KBM-7 (cell line): ENCODE data around the gene PIF1.
"Not testable (repeated sequence)": the region's sequence is repeated elsewhere in the genome, so short reads cannot be mapped to it uniquely, and the experiment has no call there.

Experiments used
- DNase-seq: peaks from one replicate; pipeline ENCODE4 v3.0.0-alpha.2; 2015
- in situ Hi-C: fragments of 300-500 bp; cut with MboI; formaldehyde crosslinking; loops from 2 replicates; pipeline ENCODE4 v1.14.3; 2020; ENCODE audit warnings: low sequenced_read_pairs, low pct_unique_long_range_greater_than_20kb, mixed read lengths

The PIF1 gene

DNA sequence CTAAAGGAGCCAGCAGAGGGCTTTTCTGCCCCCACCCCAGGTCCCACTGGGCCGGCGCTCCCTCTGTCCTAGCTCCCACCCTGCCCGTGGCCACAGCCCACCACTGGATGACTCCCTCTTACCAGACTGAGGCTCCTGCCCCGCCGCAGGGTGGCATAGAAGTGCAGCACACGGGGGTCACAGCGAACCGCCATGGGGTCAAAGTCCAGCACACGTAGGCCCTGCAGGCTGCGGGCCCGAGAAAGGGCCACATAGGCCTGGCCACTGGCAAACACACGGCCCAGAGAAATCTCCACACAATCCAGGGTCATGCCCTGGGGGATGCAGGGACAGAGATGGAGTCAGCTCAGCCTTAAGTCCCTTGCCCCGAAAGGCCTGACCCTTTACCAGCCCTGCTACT is 9.0 kb downstream of the PIF1 start:
- in situ Hi-C loops, result no loop called here
- DNase-seq, result no peak

DNA sequence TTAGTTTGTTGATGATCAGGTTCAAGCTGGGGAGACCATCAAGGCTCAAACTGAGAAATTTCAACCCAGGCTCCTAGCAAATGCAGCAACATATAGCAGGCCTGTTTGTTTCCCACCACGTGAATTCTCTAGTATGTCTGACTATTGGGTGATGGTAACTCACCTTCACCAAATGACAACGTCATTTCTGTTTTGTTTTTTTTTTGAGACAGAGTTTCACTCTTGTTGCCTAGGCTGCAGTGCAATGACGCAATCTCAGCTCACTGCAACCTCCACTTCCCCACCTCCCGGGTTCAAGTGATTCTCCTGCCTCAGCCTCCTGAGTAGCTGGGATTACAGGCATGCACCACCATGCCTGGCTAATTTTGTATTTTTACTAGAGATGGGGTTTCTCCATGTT is 10.5 kb downstream of the PIF1 start:
- in situ Hi-C loops, result not testable (repeated sequence)
- DNase-seq, result peak; percentile 24

DNA sequence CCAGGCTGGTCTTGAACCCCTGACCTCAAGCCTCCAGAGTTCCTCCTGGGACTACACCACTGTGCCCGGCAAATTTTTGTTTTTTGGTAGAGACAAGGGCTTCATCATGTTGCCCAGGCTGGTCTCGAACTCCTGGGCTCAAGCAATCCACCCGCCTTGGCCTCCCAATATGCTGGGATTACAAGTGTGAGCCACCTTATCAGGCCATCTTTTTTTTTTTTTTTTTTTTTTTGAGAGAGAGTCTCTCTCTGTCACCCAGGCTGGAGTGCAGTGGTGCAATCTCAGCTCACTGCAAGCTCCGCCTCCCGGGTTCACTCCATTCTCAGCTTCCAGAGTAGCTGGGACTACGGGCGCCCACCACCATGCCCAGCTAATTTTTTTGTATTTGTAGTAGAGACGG is 11.2 kb downstream of the PIF1 start:
- in situ Hi-C loops, DNase-seq: not testable (repeated sequence)

DNA sequence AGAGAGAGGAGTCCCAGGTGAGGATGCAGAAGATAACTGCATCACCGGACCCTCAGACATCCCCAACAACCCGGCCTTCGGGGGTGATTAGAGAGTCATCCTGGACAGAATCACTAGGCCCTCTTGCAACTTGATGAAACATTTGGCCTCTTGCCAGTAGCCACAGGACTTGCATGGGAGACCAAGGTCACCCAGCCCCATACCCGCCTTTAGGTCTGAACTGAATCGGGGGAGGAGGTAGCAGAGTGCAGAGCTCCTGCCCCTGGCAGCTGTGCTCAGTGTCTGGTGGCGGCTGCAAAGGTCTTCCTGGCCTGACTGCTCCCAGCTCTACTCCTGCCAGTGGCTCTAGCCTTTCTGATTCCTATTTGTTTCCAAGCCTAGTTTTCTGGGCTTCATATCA is 12.4 kb downstream of the PIF1 start:
- in situ Hi-C loops, result no loop called here
- DNase-seq, result peak; percentile 53

DNA sequence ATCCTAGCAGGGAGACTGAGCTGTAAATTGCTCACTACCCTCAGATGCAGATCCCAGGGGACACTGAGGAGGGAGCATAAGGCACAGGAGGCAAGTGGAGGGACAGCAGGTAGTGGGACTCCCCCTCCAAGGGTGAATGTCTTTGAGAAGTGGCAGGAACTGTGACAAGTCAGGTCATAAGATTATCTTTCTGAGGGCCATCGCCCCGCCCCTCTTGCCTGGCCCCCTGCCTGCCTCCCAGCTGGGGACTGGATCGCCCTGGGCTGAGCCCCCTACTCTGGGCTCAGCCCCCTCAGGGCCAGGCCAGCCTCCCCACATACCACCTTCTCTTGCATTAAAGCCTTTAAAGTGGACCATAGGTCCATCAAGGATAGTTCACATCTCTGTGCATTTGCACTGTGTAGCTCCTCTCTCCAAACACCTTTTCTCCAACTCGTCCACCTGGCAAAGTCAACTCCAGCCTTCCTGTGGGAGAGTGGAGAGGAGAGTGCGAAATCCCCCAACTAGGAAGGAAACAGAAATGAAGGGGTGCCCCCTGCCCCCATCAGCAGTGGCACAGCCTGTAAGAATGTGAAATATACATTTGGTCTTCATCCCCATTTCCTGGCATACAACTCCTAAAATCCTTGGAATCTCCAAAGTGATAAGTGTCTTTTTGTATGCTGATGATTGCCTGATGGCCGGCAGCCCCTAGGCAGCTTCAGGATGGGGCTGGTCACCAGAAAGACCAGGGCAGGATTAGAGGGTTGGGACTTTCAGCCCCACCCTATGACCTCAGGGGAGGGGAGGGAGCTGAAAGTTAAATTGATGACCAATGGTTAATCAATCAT is 14.7 kb downstream of the PIF1 start:
- in situ Hi-C loops, result no loop called here
- no peak for DNase-seq

DNA sequence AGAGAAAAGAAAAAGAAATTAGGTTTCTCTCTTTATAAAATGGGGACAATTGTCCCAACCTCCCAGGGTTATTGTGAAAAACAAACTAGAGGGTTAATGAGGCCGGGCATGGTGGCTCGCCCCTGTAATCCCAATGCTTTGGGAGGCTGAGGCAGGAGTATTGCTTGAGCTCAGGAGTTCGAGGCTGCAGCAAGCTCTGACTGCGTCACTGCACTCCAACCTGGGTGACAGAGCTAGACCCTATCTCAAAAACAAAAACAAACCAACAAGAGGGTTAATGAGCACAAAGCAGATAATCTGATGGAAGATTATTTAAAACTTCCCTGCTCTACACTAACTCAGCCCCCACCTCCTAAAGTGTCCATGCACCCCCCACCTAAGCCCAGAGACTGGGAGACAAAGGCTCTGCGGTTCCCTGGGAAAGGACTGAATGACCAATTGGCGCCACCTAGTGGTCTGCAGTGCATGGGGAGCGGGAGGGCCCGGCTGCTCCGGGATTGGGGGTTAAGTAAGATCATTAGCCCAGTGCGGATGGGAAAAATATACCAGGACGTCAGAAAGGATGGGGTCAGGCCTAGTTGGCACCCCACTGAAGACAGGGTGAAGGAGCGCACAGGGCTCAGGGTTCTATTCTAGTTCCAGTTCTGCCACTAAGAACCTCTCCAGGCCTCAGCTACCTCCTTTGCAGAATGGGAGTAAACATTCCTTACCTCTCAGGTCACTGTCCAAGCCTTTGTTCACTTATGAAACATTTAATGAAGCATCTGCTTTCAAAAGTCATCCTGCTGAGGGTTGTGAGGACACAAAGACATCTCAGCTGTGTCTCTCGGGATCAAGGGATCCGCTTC is 15.6 kb downstream of the PIF1 start:
- peak; percentile 90 for DNase-seq
- in situ Hi-C loops, result loop anchor here (10.0 kb wide), 1 partner anchor 65 kb away; no protein-coding TSS in a partner anchor

DNA sequence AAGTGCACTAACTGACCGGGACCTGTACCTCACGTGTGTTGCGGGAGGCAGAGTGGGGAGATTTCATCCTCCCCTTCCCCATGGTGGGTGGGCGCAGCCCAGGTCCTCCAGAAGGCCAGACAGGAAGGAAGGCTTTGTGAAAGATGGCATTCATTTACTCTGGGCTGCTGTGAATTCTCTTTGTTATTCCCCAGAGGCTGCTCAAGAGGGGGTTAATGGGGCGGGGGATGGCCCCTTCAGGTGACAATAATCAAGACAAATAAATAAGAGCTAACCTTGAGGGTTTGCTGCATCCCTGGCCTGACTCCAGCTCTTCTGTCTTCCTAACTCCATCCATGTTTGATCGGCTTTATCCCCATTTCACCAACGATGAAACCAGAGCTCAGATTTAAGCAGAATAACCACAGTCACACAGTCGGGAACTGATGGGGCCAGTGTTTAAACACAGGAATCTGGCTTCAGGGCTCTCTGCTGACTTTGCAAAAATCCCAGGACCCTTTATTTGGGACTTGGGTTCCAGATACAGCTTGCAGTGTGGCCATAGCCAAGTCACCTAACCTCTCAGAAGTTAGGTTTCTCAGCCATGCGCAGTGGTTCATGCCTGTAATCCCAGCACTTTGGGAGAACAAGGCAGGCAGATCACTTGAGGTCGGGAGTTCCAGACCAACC is 16.5 kb downstream of the PIF1 start:
- in situ Hi-C loops, result loop anchor here (10.0 kb wide), 1 partner anchor 64 kb away; no protein-coding TSS in a partner anchor
- no peak for DNase-seq

DNA sequence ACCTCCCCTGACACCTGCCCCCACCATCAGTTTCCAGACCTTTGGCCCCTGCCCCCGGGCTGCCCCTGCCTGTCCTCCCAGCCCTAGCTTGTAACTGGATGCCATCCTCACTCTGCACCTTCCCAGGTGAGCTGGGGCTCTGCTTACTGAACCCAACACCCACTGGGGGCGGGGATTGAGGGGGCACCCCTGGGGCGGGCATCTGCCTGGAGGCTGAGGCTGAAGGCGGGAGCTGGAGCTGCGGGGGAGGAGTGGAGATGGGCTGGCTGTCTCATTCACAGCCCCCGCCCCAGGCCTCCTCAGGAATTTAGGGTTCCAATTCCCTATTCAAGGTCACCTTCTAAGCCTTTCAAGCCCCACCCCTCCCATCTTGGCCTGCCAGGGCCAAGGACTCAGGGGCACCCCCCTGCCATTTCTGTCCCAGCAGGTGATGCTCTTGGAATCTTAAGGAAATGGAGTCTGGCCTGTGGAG is 17.7 kb downstream of the PIF1 start:
- DNase-seq, result no peak
- in situ Hi-C loops, result loop anchor here (10.0 kb wide), 1 partner anchor 63 kb away; no protein-coding TSS in a partner anchor

DNA sequence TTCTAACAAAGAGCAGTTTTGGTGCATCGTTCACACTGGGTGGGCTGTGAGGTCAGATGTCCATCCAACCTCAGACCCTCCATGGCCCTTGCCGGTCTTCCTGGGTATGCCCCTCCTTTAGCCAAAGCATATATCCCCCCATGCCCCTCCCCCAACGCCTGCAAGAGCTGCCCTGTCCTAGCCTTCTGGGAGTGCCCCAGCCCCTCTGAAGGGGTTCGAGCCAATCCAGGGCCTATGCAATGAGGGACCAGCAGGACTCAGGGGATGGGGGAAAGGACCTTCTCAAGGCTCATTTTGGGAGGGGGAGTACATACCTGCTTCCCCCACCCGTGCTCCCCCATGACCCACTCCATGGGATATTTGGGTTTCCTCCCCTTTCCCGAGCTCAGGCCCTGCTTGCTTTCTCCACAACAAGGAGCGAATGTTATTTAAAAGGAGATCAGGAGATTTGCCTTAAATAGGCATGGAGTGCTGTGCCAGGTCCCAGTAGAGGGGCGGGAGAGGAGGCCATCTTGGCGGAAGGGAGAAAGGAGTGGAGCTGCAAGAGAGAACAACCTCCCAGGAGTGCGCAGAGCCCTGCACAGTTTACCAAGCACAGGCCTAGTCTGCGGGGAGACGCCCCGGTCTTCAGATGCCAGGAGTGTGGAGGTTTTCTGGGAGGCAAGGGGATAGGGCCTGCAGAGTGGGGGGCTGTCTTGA is 18.2 kb downstream of the PIF1 start:
- in situ Hi-C loops, result loop anchor here (10.0 kb wide), 1 partner anchor 62 kb away; no protein-coding TSS in a partner anchor
- no peak for DNase-seq

DNA sequence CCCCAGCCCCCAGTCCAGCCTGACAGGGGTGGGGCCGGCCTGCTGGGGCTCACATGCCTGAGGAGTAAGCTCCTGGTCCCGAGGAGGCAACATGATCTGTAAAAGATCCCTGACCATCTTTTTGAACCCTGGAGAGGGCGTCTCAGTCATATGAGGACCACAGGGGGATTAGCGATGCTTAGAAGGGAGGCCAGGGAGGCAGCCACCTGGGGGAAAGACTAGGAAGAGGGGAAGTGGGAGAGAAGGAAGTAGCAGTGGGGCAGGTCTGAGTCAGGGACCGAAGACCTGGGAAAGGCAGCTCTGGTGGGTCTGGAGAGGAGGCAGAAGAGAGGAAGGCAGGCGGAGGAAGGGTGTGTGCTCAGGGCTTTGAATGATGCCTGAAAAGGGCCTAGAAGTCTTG is 18.9 kb downstream of the PIF1 start:
- in situ Hi-C loops, result loop anchor here (10.0 kb wide), 1 partner anchor 62 kb away; no protein-coding TSS in a partner anchor
- DNase-seq, result no peak

DNA sequence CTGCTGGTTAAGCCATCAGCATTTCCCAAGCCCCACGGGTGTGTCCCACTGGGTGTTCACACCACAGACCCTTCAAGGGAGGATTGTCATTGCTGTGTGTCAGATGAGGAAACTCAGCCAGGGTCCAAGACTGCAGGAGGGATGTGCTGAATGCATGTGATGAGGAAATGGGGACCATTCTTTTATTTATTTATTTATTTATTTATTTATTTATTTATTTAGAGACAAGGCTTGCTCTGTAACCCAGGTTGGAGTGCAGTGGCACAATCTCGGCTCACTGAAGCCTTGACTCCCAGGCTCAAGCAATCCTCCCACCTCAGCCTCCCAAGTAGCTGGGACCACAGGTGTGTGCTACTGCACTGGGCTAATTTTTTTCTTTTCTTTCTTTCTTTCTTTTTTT is 20.8 kb downstream of the PIF1 start:
- DNase-seq, result no peak
- in situ Hi-C loops, result loop anchor here (10.0 kb wide), 1 partner anchor 60 kb away; no protein-coding TSS in a partner anchor

DNA sequence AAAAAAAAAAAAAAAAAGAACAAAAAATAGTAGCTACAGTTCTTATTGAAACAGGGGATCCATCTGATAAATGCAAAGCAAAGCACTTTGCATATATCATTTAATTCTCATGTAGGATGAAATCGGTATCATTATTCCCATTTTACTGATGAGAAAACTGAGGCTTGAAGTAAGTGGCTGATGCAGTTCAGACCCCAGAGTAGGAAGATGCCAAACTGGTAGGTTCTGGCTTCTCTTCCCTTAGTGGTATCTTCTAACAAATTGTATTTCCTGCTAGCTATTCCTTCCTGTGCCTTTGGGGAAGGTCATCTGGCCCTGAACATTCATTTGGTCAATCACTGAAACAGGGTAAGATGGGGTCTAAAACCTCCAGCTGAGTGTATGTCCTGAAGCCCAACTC is 21.9 kb downstream of the PIF1 start:
- DNase-seq, result no peak
- in situ Hi-C loops, result loop anchor here (10.0 kb wide), 1 partner anchor 59 kb away; no protein-coding TSS in a partner anchor

DNA sequence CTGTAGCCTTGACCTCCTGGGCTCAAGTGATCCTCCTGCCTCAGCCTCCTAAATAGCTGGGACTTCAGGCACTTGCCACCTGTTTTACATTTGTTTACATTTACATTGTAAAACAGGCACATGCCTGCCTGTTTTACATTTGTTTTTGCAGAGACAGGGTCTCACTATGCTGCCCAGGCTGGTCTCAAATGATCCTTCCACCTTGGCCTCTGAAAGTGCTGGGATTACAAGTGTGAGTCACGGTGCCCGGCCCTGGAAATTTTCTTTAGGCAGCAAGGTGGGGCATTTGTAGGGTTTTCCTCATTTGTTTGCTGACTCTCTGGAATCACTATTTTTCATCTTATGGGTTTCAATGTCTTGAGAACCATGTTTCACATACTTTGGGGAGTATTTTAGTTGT is 25.0 kb downstream of the PIF1 start:
- DNase-seq, result no peak
- in situ Hi-C loops, result loop anchor here (10.0 kb wide), 1 partner anchor 56 kb away; no protein-coding TSS in a partner anchor

DNA sequence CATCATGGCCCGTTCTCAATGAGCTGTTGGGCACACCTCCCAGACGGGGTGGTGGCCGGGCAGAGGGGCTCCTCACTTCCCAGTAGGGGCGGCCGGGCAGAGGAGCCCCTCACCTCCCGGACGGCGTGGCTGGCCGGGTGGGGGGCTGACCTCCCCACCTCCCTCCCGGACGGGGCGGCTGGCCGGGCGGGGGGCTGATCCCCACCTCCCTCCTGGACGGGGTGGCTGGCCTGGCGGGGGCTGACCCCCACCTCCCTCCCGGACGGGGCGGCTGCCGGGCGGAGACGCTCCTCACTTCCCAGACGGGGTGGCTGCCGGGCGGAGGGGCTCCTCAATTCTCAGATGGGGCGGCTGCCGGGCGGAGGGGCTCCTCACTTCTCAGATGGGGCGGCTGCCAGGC is 26.5 kb downstream of the PIF1 start:
- DNase-seq, in situ Hi-C loops: not testable (repeated sequence)

DNA sequence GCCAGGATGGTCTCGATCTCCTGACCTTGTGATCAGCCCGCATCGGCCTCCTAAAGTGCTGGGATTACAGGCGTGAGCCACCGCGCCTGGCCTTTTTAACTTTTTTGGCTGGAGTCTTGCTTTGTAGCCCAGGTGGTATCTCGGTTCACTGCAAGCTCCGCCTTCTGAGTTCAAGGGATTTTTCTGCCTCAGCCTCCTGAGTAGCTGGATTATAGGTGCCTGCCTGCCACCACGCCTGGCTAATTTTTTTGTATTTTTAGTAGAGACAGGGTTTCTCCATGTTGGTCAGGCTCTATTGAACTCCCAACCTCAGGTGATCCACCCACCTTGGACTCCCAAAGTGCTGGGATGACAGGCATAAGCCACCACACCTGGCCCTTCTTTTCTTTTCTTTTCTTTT is 29.5 kb downstream of the PIF1 start:
- in situ Hi-C loops, result not testable (repeated sequence)

DNA sequence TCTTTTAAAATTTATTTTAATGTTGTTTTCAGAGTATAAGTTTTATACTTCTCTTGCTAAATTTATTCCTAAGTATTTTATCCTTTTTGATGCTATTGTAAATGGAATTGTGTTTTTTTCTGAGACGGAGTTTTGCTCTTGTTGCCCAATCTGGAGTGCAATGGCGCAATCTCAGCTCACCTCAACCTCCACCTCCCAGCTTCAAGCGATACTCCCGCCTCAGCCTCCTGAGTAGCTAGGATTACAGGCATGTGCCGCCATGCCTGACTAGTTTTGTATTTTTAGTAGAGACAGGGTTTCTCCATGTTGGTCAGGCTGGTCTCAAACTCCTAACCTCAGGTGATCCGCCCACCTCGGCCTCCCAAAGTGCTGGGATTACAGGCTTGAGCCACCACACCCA is 30.1 kb downstream of the PIF1 start:
- in situ Hi-C loops, DNase-seq: not testable (repeated sequence)

More for the DNA sequence above, 29.5 kb downstream of the PIF1 start:
- DNase-seq, result not testable (repeated sequence)

DNA sequence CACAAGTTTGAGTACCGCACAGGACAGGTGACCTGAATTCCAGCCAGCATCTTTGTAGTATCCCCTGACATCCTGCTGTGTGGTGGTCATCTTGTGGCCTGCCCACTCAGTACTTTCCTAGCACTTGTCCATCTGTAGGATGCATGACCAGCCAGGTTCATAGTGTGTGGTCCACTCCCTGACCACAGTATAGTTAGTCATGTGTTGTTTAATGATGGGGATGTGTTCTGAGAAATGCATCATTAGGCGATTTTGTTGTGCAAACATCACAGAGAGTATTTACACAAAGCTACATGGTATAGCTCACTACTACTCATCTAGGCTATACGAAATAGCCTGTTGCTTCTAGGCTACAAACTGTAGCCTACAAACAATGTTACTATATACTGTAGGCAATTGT is 33.2 kb downstream of the PIF1 start:
- in situ Hi-C loops, result no loop called here
- no peak for DNase-seq

DNA sequence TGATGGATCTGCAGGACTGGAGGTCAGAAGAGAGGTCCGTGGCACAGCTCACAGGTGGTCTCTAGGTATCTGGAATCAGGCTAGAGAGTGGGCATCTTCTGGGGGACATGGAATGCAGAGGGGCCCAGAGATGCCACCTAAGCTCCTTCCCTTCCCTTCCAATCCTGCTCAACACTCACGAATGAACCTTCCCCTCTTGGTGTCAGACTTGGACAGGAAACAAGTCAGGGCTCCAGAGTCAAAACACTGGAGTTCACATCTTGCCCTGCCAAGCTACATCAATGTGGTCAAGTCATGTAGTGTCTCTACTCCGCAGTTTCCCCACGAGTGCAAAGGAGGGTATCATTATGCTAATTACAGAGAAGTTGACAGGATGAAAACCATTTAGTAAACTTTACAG is 34.0 kb downstream of the PIF1 start:
- no peak for DNase-seq
- in situ Hi-C loops, result no loop called here

DNA sequence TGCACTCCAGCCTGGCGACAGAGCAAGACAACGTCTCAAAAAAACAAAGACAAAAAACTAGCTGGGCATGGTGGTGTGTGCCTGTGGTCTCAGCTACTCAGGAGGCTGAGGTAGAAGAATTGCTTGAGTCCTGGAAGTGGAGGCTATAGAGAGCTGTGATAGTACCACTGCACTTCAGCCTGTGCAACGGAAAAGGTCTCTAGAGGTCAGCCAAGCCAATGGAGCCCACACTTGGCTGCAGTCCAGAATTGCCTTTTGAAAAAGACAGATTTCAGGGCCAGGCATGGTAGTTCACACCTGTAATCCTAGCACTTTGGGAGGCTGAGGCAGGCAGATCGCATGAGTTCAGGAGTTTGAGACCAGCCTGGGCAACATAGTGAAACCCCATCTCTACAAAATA is 41.7 kb downstream of the PIF1 start:
- DNase-seq, result no peak
- in situ Hi-C loops, result no loop called here
